ENCODE measurements around the gene C20orf144. TPM values are rescaled to one million over a fixed set of nuclear protein-coding genes. Genes with fewer than 3 reads are reported as not detected.

C20orf144 gene
- total RNA-seq (under 1 TPM in 1 of 4 donors, not detected in 3; 0.66 TPM), polyA plus RNA-seq (under 1 TPM in 1 of 3 donors, not detected in 2; 0.12 TPM)

- Histone ChIP-seq H3K36me3 (peaks cover 17 to 33% (median 25%) of the 10 kb centered on the region in 4 donors), H3K27me3 (no peaks in the 10 kb centered on the region), H3K4me1 (peaks cover 0 to 37% (median 28%) of the 10 kb centered on the region in 4 donors), H3K4me3 (peak within 1 kb of the TSS; percentile 60 to 77 (median 74)), H3K9me3 (no peaks in the 10 kb centered on the region), H3K27ac (peak within 1 kb of the TSS; percentile 91 to 94 (median 94))
- intact Hi-C loops (cut with DNase I): loop anchor here (5.0 kb wide), 1 partner anchor 220 kb away; the partner anchor contains the start of gene SNTA1
- TF ChIP-seq CTCF (IDR thresholded peaks at IDR 0.05) (no peak), POLR2A (IDR thresholded peaks at IDR 0.05) (no peak), POLR2AphosphoS5 (IDR thresholded peaks at IDR 0.05) (no peak), EP300 (IDR thresholded peaks at IDR 0.05) (no peak)
- 94 to 95% methylated on average over 10 of the region's 10 CpGs for WGBS, 2 donors
- DNase-seq: no peak
Measured at GRCh38 chr20:33662172-33662571, at the start of gene C20orf144. Gene C20orf144, plus strand, starts transcription at chr20:33662327. Its CDS starts 19 bp downstream, at chr20:33662346.

GRCh38 chr20:33621717-33622400 is 40.3 kb upstream of the C20orf144 start:
- H3K27ac ChIP-seq: no peak overlapping the region
- H3K27me3 ChIP-seq: no peaks in the 10 kb centered on the region
- no peak for DNase-seq
- intact Hi-C loops (cut with DNase I): no loop called here
- H3K36me3 ChIP-seq: peaks cover 6 to 68% (median 15%) of the 10 kb centered on the region in 4 donors
- 89% methylated on average over 4 of the region's 4 CpGs for WGBS, 2 donors
- no peak overlapping the region for H3K4me3 ChIP-seq
- TF ChIP-seq POLR2AphosphoS5 (IDR thresholded peaks at IDR 0.05) (no peak), EP300 (IDR thresholded peaks at IDR 0.05) (no peak), CTCF (IDR thresholded peaks at IDR 0.05) (no peak), POLR2A (IDR thresholded peaks at IDR 0.05) (no peak)
- H3K4me1 ChIP-seq: no peaks in the 10 kb centered on the region
- H3K9me3 ChIP-seq: no peaks in the 10 kb centered on the region

- no peak overlapping the region for H3K4me3 ChIP-seq
- H3K36me3 ChIP-seq: peaks cover 6 to 72% (median 15%) of the 10 kb centered on the region in 4 donors
- no peaks in the 10 kb centered on the region for H3K9me3 ChIP-seq
- H3K4me1 ChIP-seq: no peaks in the 10 kb centered on the region
- 90 to 92% methylated on average over 10 of the region's 10 CpGs for WGBS, 2 donors
- H3K27ac ChIP-seq: no peak overlapping the region
- H3K27me3 ChIP-seq: no peaks in the 10 kb centered on the region
- intact Hi-C loops (cut with DNase I): no loop called here
- DNase-seq: no peak
- no peak for TF ChIP-seq CTCF (IDR thresholded peaks at IDR 0.05)
- TF ChIP-seq POLR2A (IDR thresholded peaks at IDR 0.05): no peak
- no peak for TF ChIP-seq POLR2AphosphoS5 (IDR thresholded peaks at IDR 0.05)
- TF ChIP-seq EP300 (IDR thresholded peaks at IDR 0.05): no peak
Measured at GRCh38 chr20:33622705-33623365, 39.3 kb upstream of the C20orf144 start.

GRCh38 chr20:33624399-33624798 is 37.7 kb upstream of the C20orf144 start:
- H3K9me3 ChIP-seq: no peaks in the 10 kb centered on the region
- DNase-seq: no peak
- H3K27ac ChIP-seq: no peak overlapping the region
- no peaks in the 10 kb centered on the region for H3K27me3 ChIP-seq
- intact Hi-C loops (cut with DNase I): no loop called here
- WGBS, 2 donors: 81 to 86% methylated on average over 3 of the region's 3 CpGs
- H3K4me3 ChIP-seq: no peak overlapping the region
- TF ChIP-seq EP300 (IDR thresholded peaks at IDR 0.05) (no peak), POLR2A (IDR thresholded peaks at IDR 0.05) (no peak), CTCF (IDR thresholded peaks at IDR 0.05) (no peak)
- H3K4me1 ChIP-seq: no peaks in the 10 kb centered on the region
- H3K36me3 ChIP-seq: peaks cover 9 to 77% (median 18%) of the 10 kb centered on the region in 4 donors
